GM21717 (cell line): ENCODE measurements around the gene CDC42BPA.

Experiments used
- ATAC-seq: cut with Tn5 transposase; IDR thresholded peaks from one replicate; pipeline ENCODE4 v1.9.1; 2021; ENCODE audit warnings: mild to moderate bottlenecking, moderate library complexity; ENCODE audit not compliant: unreplicated experiment

CDC42BPA gene

DNA sequence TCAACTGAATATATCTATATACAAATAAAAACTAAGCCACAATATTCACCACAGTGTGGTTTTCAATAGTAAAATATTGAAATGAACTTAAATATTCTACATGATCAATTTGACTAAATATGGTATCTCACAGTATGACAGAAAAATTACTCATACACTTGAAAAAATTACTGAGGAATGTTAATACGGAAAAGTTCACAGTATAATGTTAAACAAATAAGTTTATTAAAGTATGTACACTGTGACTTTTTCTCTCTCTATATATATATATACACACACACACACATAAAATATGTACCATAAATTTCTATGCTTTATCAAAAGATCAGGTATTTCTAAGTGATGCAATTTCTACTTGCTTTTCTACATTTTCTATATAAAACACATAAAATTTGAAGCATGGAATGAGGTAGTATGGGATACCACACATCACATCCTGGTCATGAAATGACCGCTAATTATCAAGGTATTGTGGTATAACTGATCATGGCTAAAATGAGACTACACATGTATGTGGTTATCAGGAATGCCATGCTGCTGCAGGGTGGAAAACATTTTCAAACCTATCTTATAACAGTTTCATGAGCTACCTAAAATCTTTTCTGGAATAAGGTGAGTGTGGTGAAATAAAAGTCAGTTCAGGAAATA, 102.3 kb downstream of the CDC42BPA start:
- no peak for ATAC-seq

DNA sequence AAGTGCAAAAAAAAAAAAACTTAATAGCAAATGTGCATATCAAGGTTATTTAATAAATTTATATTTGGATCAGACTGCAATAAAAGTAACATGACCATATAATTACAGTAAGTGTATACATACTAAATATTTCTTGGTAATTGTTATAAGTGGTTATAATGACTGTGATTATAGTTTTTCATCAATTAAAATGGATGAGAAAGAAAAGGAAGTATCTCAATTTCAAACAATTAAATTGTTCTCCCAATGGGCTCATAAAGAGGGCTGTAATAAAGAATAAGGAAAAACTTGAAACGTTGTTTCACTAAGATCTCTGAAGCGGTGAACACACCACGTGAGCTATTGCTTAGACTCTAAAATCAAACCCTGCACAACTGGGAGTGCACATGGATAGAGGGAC, 104.1 kb downstream of the CDC42BPA start:
- ATAC-seq = no peak

DNA sequence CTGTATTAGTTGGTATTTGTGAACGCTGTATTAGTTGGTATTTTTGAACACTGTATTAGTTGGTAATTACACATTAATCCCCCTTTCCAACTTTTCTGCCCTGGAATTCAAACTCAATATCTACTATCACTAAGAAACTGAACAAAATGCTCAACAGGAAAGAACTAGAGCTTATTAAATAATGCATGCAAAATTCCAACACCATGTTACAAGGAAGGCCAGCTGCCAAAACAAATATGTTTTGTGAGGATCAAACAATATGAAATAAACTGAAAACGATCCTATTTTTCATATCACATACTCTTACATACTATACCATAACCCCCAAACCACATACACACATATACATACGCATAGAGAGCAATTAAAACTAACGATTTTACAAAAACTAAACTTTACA, 104.9 kb downstream of the CDC42BPA start:
- no peak for ATAC-seq

DNA sequence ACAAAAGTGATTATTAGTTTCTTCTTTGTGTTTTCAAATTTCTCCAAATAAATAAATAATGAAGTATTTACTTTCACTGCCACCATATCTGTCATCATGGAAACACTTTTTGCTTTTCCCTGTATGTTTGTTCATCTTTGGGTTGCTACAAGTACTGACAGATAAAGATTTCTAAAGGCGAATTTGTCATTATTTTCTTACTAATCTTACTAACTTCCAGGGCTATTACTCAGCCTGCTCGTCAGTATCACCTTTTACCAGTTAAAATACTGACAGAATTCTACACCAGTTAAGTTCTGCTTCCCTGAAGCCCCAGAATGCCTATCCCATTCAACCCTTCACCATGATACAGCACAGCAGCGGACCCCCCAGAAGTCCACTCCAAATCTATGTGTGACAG, 106.1 kb downstream of the CDC42BPA start:
- ATAC-seq = no peak

DNA sequence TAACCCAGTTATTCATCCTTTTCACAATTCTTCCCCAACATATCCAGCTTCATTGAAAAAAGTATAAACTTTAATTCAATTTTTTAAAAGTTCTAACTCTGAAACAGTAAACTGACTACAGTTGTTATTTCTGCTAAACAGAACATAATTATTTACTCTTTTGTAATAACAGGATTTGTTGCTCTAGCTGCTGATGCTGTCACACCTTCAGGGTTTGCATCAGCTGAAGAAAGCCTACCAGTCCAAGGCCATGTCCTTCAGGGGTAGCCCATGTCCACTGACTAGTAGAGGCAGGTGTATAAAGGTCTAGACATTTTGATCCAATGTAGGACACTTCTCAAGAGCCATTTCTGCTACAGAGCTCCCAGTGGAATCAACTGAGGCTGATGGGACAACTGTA, 107.7 kb downstream of the CDC42BPA start:
- no peak for ATAC-seq

DNA sequence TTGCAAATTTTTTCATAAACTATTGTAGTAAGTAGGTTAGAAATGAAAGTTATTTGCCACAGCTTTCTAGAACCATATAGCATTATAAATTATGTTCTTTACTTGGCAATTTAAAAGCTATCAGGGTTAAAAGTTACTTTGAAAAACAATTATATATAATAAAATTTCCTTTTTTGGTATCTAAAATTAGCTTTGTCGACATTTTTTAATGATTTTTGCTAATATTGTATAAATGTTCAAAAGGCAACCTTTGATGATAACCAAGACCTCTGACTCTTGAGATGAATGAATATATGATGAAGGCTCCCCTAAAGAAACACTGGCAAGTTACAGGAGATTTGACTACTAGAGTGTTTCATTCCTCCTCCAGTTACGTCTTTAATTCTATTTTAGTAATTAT, 121.2 kb downstream of the CDC42BPA start:
- ATAC-seq = no peak

DNA sequence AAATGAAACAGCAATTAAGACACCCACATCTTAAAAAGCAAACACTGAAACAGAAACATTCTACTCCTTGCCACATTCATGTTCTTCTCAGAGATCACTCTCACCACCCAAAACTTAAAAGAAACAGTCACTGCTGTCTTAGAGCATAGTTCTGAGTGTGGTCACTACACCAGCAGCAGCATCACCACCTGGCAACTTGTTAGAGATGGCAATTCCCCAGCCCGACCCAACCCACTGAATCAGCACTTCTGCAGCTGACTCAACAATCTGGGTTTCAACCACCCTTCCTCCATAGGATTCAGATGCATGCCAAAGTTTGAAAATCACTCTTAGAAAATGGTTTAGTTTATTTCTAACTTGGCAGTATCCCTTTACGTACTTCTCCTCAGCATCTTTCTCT, 126.1 kb downstream of the CDC42BPA start:
- no peak for ATAC-seq

DNA sequence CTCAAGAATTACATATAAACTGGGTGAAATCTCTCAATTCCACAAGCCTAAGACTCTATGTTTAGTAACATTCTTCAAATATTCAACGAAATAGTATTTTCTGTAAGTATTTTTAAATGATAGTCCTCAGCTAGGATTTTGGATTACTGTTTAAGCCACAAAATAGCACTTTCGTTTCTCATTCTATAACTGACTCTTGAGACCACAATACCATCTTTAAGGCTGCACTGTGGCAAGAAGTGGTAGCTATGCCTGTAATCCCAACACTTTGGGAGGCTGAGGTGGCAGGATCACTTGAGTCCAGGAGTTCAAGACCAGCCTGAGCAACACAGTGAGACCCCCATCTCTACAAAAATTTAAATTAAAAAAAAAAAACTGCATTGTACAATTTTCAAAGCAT, 126.7 kb downstream of the CDC42BPA start:
- peak; percentile 77 for ATAC-seq

DNA sequence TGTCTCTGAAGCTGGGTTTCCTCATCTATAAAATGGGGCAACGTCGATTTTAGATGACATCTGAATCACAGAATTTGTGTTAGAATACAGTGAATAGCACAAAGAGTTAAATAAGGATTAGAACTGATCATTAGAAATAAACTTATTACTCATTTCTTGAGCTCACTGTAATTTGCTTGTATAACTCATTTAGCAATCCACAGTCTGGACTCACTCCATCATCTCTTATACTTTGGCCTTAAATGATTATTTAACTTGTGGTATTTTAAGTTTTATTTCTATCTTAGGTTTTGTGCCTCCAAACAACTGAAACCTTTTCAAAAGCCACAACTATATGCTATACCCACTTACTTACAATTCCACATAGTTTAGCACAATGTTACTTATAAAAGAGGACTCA, 128.0 kb downstream of the CDC42BPA start:
- no peak for ATAC-seq

DNA sequence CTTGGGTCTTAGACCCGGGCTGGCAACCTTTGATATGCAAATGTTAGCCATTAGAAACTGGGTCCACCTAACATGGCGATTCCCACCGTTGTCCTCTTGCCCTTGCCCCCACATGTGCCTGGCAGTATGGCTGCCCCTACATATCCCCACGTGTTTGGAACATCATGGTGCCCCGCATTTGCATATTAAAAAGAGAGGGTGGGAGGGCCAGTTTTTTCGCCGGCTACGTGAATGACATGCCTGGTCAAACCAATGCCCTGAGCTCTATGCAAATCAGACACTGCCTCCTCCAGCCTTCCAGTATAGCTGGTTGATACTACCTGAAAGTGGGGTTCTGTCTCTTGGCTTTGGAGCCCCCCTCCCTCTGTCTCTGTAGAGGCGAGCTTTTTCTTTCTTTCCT, 133.0 kb downstream of the CDC42BPA start:
- no peak for ATAC-seq

DNA sequence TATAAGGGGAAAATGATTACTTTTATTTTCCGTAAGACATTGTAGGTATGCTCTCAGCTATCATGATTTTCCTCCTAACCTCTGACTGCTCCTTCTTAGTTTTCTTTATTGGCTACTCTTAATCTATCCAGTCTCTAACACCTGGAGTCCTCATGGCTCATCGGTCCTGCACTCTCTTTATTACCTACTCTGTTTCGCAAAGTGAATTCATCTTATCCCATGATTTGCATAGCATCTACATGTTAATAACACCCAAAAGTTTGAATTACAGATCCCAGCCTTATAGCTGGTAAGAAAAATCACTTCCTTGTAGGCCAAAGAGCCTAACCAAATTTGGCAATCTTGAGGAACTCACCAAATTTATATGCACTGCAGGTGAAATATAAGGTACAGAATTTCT, 136.3 kb downstream of the CDC42BPA start:
- no peak for ATAC-seq

DNA sequence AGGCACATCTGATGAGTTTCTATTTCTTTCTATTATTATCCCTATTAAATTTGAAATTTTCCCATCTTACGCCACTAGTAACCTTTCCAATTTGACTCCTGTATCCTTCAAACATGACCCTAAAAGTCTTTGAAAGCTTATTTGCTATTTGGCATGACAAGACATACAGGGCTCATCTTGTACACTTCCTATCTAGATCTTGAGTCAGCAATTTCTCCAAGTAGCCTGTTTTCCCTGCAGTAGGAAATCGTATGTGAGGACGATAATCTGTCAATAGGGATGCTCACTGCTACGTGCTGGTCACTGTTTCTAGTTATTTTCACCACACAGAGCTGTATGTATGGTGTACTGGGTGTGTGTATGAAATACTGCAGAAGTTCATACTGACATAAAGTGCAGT, 142.7 kb downstream of the CDC42BPA start:
- ATAC-seq = no peak

DNA sequence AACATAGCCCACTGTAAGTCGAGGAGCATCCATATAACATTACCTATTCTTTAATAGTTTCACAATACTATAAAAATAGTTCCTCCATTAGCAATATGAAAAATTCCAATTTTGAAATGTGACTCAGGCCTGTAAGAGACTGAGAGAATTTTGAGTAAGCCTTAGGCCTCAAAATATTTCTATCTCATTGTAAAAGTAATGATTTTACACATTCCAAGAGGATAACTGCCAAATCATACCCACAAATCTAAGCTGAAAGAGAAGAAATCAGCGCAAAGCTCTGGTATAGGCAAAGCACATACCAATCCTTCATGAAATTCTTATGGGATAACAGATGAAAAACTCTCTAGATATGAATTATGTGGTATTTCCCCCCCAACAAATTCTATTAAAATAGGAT, 144.1 kb downstream of the CDC42BPA start:
- ATAC-seq = no peak

DNA sequence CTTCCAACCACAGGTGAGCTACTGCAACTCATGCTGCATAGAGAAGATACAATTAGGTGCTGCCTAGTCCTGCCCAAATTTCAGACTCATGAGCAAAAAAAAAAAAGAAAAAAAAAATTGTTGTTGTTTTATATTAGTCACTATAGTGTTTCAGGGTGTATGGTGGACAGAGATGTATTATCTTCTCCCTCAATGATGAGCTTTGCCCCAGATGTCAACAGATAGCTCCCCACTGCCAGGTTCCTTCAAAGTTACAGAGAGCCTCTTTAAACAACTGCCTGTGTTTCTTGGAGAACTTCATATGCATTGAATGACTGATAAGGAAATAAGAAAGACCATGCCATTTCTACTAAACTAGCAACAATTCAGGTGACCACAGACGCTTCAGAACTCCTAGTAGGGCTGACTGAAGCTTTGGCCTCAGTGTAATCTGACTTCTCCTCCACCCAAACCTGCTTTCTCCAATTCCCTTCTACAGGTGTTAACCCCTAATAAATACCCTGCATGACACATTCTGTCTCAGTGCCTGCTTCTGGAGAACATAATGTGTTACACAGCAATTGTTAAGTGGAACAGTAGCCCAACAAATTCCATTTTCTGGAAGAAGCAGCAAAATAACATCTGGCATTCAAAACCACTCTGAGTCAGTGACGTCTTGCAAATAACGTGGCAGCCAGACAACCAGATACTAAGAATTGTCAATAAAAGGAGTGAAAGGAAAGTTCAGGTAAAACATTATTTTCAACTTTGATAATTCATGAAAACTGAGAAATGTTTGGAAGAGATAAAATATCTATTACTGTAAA, 147.7 kb downstream of the CDC42BPA start:
- ATAC-seq = no peak

DNA sequence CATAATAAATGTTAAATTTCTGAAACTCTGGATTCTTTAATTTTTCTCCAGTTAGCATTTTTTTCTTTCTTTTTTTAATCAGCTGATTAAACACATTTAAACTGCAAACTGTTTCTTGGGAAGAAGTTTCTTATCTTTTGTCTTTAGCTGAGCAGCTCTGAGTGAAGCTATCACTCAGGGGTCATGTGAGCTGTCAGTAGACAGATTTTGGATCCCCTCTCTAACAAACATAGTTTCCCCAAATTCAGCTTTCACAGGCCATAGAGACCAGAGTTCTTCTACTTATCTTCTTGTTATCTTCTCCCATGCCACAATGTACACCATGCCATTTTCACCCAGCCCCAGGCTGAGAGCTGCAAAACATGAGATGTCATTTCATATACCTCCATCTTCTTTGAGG, 148.9 kb downstream of the CDC42BPA start:
- ATAC-seq = no peak

DNA sequence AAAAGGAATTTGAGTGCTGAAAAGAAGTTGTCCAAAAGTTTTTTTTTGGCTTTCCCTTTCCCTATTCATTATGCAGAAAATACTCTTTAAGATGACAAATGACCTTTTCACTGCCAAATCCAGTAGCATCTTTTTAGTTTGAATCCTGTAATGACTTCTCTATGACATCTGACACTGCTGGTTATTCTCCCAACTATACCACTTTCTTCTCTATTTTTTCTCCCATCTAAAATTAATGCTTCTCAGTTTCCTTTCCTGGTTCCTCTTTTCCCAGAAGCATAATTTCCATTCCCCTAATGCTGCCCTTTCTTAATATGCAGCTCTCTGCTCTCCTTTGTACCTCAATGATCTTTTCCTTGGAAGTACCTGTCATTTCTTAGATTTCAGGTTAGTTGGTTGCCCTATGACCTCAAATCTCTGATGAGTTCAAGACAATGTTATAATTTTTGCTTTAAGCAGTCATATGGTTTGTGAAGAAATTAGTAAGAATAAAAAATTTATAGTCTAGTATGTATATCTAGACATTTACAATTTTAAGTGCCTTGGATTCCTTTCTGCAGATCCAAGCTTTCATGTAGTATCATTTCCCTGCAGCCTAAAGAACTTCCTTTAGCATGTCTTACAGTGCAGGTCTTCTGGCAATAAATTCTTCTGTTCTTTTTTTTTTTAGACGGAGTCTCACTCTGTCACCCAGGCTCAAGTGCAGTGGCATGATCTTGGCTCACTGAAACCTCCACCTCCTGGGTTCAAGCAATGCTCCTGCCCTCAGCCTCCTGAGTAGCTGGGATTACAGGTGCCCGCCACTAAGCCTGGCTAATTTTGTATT, 150.8 kb downstream of the CDC42BPA start:
- no peak for ATAC-seq

DNA sequence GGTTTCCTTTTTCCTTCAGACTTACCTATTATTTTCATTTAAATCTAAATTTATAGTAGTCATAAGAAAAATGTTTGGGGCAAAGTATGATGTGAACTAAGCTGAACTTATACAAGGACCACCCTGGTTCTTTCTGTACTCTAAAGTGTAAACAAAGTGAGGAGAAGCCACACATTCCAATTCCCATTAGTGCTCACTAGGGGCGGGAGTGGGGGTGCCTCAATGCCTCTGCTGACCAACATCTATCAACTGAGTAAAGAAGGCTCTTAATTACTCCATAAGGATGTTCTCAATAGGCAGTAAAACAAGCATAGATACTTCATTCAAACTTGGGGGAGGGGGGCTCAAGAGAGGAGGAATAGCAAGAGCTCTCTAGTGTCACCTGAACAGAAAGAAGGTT, 151.7 kb downstream of the CDC42BPA start:
- ATAC-seq = no peak

DNA sequence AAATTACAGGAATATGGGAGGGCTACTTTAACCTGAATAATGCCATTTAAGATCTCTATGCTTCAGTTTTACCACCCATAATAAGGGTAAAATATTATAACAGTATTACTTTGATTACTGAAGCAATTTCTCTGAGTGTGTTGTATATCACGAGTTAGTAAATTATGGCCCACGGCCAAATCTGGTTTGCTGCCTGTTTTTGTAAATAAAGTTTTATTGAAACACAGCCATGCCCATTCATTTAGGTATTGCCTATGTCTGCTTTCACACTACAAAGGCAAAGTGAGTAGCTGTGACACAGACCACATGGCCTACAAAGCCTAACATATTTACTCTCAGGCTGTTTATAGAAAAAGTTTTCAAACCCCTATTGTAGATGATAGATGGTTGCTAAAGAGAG, 156.8 kb downstream of the CDC42BPA start:
- no peak for ATAC-seq

DNA sequence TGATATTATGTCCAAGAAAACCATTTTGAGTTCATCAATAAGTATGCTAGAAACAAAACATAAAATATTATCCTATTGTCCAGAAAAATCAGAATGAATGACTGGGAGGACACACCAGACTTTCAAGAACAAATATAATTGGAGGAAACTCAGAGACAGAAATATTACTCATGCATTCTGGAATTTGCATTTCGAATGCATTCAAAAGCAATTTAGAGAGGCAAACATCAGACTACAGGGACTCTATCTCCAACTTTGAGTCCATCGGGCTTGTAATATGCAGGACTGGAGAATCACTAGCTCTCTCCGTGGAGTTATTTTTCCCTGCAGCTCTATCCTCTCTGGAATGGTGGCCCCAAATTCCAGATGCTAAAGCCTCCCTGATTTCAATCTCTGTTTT, 161.8 kb downstream of the CDC42BPA start:
- no peak for ATAC-seq

DNA sequence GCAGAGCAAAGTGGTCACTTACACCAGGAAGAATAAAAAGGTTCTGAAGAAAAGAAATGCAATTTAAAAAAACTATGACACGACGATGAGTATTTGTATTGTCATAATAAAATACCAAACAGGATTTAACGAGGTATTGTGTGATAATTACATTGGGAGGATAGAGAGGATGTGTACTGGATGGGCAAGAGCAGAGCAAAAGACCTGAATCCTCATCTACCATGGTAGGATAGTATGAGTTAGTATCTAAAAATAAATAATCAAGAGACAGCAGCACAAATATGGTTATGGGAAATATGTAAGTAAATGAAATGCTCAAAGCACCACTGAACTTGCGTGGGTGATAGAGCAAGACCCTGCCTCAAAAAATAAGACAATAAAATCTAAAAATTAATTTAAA, 162.6 kb downstream of the CDC42BPA start:
- no peak for ATAC-seq

DNA sequence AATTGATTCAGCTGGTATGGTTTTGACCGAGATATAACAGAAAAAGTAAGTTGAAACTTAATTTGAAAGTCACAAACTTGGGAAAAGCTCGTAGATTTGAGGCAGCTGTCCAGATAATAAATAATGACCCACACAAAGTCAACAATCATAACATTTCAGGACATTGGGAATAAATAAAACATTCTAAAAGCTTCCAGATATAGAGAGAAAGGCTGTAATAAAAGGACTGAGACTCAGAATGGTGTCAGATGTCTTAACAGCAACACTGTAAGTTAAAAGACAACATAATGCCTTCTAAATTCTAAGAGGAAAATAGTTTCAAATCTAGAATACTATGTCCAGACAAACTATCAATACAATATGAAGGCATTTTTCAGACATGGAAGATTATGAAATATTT, 163.3 kb downstream of the CDC42BPA start:
- no peak for ATAC-seq

DNA sequence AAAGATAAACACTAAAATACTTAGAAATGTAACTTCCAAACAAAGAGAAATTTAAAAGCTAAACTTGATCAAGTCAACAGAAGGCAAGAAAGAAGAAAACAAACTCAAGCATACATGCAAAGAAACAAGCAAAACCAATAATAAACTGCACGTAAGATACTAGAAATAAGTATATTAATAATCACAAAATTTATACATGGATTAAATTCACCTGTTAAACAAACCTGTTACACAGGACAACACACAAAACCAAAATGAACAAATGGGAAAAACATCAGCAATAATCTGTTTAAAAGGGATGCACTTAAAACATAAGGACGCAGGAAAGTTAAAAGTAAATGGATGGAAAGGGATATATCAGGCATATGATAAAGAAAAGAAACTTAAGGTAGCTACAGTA, 165.8 kb downstream of the CDC42BPA start:
- no peak for ATAC-seq
